Activated T-cell treated with anti-CD3 and anti-CD28 coated beads, Interleukin-2, amount 50 U/mL, for 24 hours (primary cell): ENCODE measurements around the gene RIPOR2.

Experiments
- DNase-seq: peaks from one replicate; pipeline ENCODE4 v3.0.0-alpha.2; 2020
- H3K27ac Mint-ChIP-seq: 2 replicates; pipeline ENCODE4 v1.8.0; 2020; ENCODE audit warnings: mild to moderate bottlenecking, mixed read lengths
- H3K27me3 Mint-ChIP-seq: 2 replicates; pipeline ENCODE4 v1.8.0; 2020; ENCODE audit warnings: mixed read lengths
- H3K36me3 Mint-ChIP-seq: 2 replicates; pipeline ENCODE4 v1.8.0; 2020; ENCODE audit warnings: low read depth, mixed read lengths
- H3K4me1 Mint-ChIP-seq: 2 replicates; pipeline ENCODE4 v1.8.0; 2020; ENCODE audit warnings: low read depth, mixed read lengths
- H3K4me3 Mint-ChIP-seq: 2 replicates; pipeline ENCODE4 v1.8.0; 2020; ENCODE audit warnings: mild to moderate bottlenecking, moderate library complexity, mixed read lengths
- H3K9me3 Mint-ChIP-seq: 2 replicates; pipeline ENCODE4 v1.8.0; 2020; ENCODE audit warnings: mixed read lengths

Gene RIPOR2

GRCh38 chr6:24875534-24875901 is 60.2 kb downstream of the RIPOR2 start:
- no peak for DNase-seq
- H3K4me1 Mint-ChIP-seq = peaks cover 83% of the 10 kb centered on the region
- H3K36me3 Mint-ChIP-seq = peaks cover 87% of the 10 kb centered on the region
- H3K27me3 Mint-ChIP-seq = no peaks in the 10 kb centered on the region
- H3K4me3 Mint-ChIP-seq = no peak overlapping the region
- H3K27ac Mint-ChIP-seq = peak overlapping the region; percentile 47
- H3K9me3 Mint-ChIP-seq = peaks cover 15% of the 10 kb centered on the region

GRCh38 chr6:24874776-24875533 is 60.8 kb downstream of the RIPOR2 start:
- H3K36me3 Mint-ChIP-seq = peaks cover 92% of the 10 kb centered on the region
- DNase-seq = no peak
- H3K9me3 Mint-ChIP-seq = peaks cover 15% of the 10 kb centered on the region
- H3K4me1 Mint-ChIP-seq = peaks cover 82% of the 10 kb centered on the region
- H3K27me3 Mint-ChIP-seq = no peaks in the 10 kb centered on the region
- H3K27ac Mint-ChIP-seq = peak overlapping the region; percentile 72
- H3K4me3 Mint-ChIP-seq = no peak overlapping the region

- Mint-ChIP-seq H3K36me3 (peaks cover 88% of the 10 kb centered on the region), H3K27ac (peak overlapping the region; percentile 72), H3K27me3 (no peaks in the 10 kb centered on the region), H3K4me1 (peaks cover 73% of the 10 kb centered on the region), H3K4me3 (no peak overlapping the region), H3K9me3 (peaks cover 15% of the 10 kb centered on the region)
- no peak for DNase-seq
Observed at GRCh38 chr6:24874128-24874527, 61.6 kb downstream of the RIPOR2 start.

- DNase-seq = no peak
- Mint-ChIP-seq H3K36me3 (peaks cover 88% of the 10 kb centered on the region), H3K27ac (peak overlapping the region; percentile 86), H3K27me3 (no peaks in the 10 kb centered on the region), H3K9me3 (peaks cover 10% of the 10 kb centered on the region), H3K4me1 (peaks cover 74% of the 10 kb centered on the region), H3K4me3 (no peak overlapping the region)
Observed at GRCh38 chr6:24872779-24873178, 63.0 kb downstream of the RIPOR2 start.

- Mint-ChIP-seq H3K27me3 (no peaks in the 10 kb centered on the region), H3K4me3 (no peak overlapping the region), H3K9me3 (no peaks in the 10 kb centered on the region), H3K36me3 (peaks cover 78% of the 10 kb centered on the region), H3K27ac (peak overlapping the region; percentile 31), H3K4me1 (peaks cover 73% of the 10 kb centered on the region)
- no peak for DNase-seq
Observed at GRCh38 chr6:24868765-24869164, 67.0 kb downstream of the RIPOR2 start.

GRCh38 chr6:24867104-24867703 is 68.6 kb downstream of the RIPOR2 start:
- Mint-ChIP-seq H3K27ac (peak overlapping the region; percentile 84), H3K9me3 (no peaks in the 10 kb centered on the region), H3K4me3 (no peak overlapping the region), H3K4me1 (peaks cover 71% of the 10 kb centered on the region), H3K36me3 (peaks cover 76% of the 10 kb centered on the region), H3K27me3 (no peaks in the 10 kb centered on the region)
- DNase-seq = no peak

GRCh38 chr6:24865161-24865560 is 70.6 kb downstream of the RIPOR2 start:
- DNase-seq = no peak
- peak overlapping the region; percentile 88 for H3K27ac Mint-ChIP-seq
- peaks cover 77% of the 10 kb centered on the region for H3K4me1 Mint-ChIP-seq
- H3K27me3 Mint-ChIP-seq = no peaks in the 10 kb centered on the region
- H3K9me3 Mint-ChIP-seq = no peaks in the 10 kb centered on the region
- peaks cover 77% of the 10 kb centered on the region for H3K36me3 Mint-ChIP-seq
- no peak overlapping the region for H3K4me3 Mint-ChIP-seq

- Mint-ChIP-seq H3K36me3 (peaks cover 83% of the 10 kb centered on the region), H3K27me3 (no peaks in the 10 kb centered on the region), H3K4me1 (peaks cover 85% of the 10 kb centered on the region), H3K4me3 (no peak overlapping the region), H3K9me3 (no peaks in the 10 kb centered on the region), H3K27ac (peak overlapping the region; percentile 88)
- no peak for DNase-seq
Observed at GRCh38 chr6:24864343-24864742, 71.4 kb downstream of the RIPOR2 start.

GRCh38 chr6:24861934-24862333 is 73.8 kb downstream of the RIPOR2 start:
- no peak overlapping the region for H3K4me3 Mint-ChIP-seq
- peaks cover 89% of the 10 kb centered on the region for H3K4me1 Mint-ChIP-seq
- DNase-seq = no peak
- H3K27me3 Mint-ChIP-seq = no peaks in the 10 kb centered on the region
- H3K36me3 Mint-ChIP-seq = peaks cover 80% of the 10 kb centered on the region
- no peaks in the 10 kb centered on the region for H3K9me3 Mint-ChIP-seq
- H3K27ac Mint-ChIP-seq = peak overlapping the region; percentile 80

- H3K36me3 Mint-ChIP-seq = peaks cover 75% of the 10 kb centered on the region
- H3K27ac Mint-ChIP-seq = peak overlapping the region; percentile 93
- no peaks in the 10 kb centered on the region for H3K27me3 Mint-ChIP-seq
- H3K4me1 Mint-ChIP-seq = peaks cover 85% of the 10 kb centered on the region
- no peaks in the 10 kb centered on the region for H3K9me3 Mint-ChIP-seq
- DNase-seq = no peak
- peak overlapping the region; percentile 51 for H3K4me3 Mint-ChIP-seq
Observed at GRCh38 chr6:24859608-24860200, 76.1 kb downstream of the RIPOR2 start.

- no peak for DNase-seq
- H3K4me3 Mint-ChIP-seq = peak overlapping the region; percentile 51
- peak overlapping the region; percentile 93 for H3K27ac Mint-ChIP-seq
- H3K36me3 Mint-ChIP-seq = peaks cover 71% of the 10 kb centered on the region
- no peaks in the 10 kb centered on the region for H3K27me3 Mint-ChIP-seq
- peaks cover 82% of the 10 kb centered on the region for H3K4me1 Mint-ChIP-seq
- H3K9me3 Mint-ChIP-seq = no peaks in the 10 kb centered on the region
Observed at GRCh38 chr6:24859132-24859531, 76.6 kb downstream of the RIPOR2 start.

GRCh38 chr6:24858177-24858653 is 77.5 kb downstream of the RIPOR2 start:
- Mint-ChIP-seq H3K4me3 (peak overlapping the region; percentile 51), H3K4me1 (peaks cover 78% of the 10 kb centered on the region), H3K9me3 (no peaks in the 10 kb centered on the region), H3K27ac (peak overlapping the region; percentile 93), H3K27me3 (no peaks in the 10 kb centered on the region), H3K36me3 (peaks cover 70% of the 10 kb centered on the region)
- DNase-seq = no peak

GRCh38 chr6:24856901-24857670 is 78.7 kb downstream of the RIPOR2 start:
- H3K27me3 Mint-ChIP-seq = no peaks in the 10 kb centered on the region
- peak overlapping the region; percentile 93 for H3K27ac Mint-ChIP-seq

GRCh38 chr6:24856246-24856599 is 79.5 kb downstream of the RIPOR2 start:
- DNase-seq = no peak
- Mint-ChIP-seq H3K27me3 (no peaks in the 10 kb centered on the region), H3K9me3 (no peaks in the 10 kb centered on the region), H3K4me3 (peak overlapping the region; percentile 37), H3K4me1 (peaks cover 67% of the 10 kb centered on the region), H3K36me3 (peaks cover 68% of the 10 kb centered on the region), H3K27ac (peak overlapping the region; percentile 93)

More at GRCh38 chr6:24856901-24857670, 78.7 kb downstream of the RIPOR2 start:
- H3K4me3 Mint-ChIP-seq = peak overlapping the region; percentile 37
- H3K4me1 Mint-ChIP-seq = peaks cover 72% of the 10 kb centered on the region
- DNase-seq = peak; percentile 59
- no peaks in the 10 kb centered on the region for H3K9me3 Mint-ChIP-seq
- peaks cover 71% of the 10 kb centered on the region for H3K36me3 Mint-ChIP-seq
